ENCODE results near the gene SLC6A13. TPM values are rescaled to one million over a fixed set of nuclear protein-coding genes. Genes with fewer than 3 reads are reported as not detected.

Gene SLC6A13
- total RNA-seq, 1 experiment from 2014 or later: 0.37 TPM

DNA sequence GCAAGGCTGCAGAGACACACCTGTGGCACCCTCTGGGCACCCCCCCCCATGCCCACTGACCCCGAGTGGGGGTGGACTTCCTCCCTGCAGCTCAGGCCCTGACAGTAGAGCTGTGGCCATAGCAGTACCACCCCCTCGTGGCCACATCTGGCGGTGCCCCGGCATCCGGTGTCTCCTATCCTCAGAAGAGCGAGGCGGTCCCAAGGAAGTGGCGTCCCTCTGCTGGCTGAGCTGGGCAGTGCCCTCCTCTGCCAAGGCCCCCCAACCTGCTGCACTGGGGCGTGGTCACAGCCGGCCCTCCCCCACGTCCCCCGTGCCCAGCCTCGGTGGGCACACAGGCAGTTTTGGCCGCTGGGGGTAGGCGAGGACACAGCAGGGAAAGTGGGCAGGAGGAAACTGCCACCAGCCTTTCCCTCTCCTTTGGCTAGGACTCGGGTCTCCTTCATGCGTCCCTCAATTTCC, 42.7 kb downstream of the SLC6A13 start (continued):
- TF ChIP-seq HMGA2 (CRISPR knock-in tag; IDR thresholded peaks at IDR 0.05) (no peak), TEAD1 (CRISPR knock-in tag; IDR thresholded peaks at IDR 0.05) (0 out of 2 replicates have a peak, but pooled peaks have one; percentile 28), IRF2 (CRISPR knock-in tag; IDR thresholded peaks at IDR 0.05; ENCODE audit: borderline replicate concordance, low read depth) (no peak), NR1H2 (CRISPR knock-in tag; IDR thresholded peaks at IDR 0.05) (no peak), SP1 (CRISPR knock-in tag; conservative IDR thresholded peaks at IDR 0.05) (peak; percentile 64), NR3C1 (CRISPR knock-in tag; conservative IDR thresholded peaks at IDR 0.05; ENCODE audit: low read depth) (peak; percentile 82; the same call in 1 of the 2 replicates), KAT7 (CRISPR knock-in tag; IDR thresholded peaks at IDR 0.05; ENCODE audit: borderline replicate concordance) (no peak), ELF4 (CRISPR knock-in tag; IDR thresholded peaks at IDR 0.05; ENCODE audit: low read depth) (no peak), ZBTB21 (CRISPR knock-in tag; IDR thresholded peaks at IDR 0.05; ENCODE audit: borderline replicate concordance) (peak; percentile 53; the same call in 1 of the 2 replicates)
- TF ChIP-seq, protein P1, sequence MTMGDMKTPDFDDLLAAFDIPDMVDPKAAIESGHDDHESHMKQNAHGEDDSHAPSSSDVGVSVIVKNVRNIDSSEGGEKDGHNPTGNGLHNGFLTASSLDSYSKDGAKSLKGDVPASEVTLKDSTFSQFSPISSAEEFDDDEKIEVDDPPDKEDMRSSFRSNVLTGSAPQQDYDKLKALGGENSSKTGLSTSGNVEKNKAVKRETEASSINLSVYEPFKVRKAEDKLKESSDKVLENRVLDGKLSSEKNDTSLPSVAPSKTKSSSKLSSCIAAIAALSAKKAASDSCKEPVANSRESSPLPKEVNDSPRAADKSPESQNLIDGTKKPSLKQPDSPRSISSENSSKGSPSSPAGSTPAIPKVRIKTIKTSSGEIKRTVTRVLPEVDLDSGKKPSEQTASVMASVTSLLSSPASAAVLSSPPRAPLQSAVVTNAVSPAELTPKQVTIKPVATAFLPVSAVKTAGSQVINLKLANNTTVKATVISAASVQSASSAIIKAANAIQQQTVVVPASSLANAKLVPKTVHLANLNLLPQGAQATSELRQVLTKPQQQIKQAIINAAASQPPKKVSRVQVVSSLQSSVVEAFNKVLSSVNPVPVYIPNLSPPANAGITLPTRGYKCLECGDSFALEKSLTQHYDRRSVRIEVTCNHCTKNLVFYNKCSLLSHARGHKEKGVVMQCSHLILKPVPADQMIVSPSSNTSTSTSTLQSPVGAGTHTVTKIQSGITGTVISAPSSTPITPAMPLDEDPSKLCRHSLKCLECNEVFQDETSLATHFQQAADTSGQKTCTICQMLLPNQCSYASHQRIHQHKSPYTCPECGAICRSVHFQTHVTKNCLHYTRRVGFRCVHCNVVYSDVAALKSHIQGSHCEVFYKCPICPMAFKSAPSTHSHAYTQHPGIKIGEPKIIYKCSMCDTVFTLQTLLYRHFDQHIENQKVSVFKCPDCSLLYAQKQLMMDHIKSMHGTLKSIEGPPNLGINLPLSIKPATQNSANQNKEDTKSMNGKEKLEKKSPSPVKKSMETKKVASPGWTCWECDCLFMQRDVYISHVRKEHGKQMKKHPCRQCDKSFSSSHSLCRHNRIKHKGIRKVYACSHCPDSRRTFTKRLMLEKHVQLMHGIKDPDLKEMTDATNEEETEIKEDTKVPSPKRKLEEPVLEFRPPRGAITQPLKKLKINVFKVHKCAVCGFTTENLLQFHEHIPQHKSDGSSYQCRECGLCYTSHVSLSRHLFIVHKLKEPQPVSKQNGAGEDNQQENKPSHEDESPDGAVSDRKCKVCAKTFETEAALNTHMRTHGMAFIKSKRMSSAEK (CRISPR knock-in tag; IDR thresholded peaks at IDR 0.05; ENCODE audit: borderline replicate concordance): no peak
- TF ChIP-seq, protein P2, sequence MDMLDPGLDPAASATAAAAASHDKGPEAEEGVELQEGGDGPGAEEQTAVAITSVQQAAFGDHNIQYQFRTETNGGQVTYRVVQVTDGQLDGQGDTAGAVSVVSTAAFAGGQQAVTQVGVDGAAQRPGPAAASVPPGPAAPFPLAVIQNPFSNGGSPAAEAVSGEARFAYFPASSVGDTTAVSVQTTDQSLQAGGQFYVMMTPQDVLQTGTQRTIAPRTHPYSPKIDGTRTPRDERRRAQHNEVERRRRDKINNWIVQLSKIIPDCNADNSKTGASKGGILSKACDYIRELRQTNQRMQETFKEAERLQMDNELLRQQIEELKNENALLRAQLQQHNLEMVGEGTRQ (CRISPR knock-in tag; IDR thresholded peaks at IDR 0.05): no peak
- TF ChIP-seq, protein P3, sequence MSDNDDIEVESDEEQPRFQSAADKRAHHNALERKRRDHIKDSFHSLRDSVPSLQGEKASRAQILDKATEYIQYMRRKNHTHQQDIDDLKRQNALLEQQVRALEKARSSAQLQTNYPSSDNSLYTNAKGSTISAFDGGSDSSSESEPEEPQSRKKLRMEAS (CRISPR knock-in tag; IDR thresholded peaks at IDR 0.05): peak; percentile 58; the same call in 1 of the 2 replicates
- TF ChIP-seq, protein P4, sequence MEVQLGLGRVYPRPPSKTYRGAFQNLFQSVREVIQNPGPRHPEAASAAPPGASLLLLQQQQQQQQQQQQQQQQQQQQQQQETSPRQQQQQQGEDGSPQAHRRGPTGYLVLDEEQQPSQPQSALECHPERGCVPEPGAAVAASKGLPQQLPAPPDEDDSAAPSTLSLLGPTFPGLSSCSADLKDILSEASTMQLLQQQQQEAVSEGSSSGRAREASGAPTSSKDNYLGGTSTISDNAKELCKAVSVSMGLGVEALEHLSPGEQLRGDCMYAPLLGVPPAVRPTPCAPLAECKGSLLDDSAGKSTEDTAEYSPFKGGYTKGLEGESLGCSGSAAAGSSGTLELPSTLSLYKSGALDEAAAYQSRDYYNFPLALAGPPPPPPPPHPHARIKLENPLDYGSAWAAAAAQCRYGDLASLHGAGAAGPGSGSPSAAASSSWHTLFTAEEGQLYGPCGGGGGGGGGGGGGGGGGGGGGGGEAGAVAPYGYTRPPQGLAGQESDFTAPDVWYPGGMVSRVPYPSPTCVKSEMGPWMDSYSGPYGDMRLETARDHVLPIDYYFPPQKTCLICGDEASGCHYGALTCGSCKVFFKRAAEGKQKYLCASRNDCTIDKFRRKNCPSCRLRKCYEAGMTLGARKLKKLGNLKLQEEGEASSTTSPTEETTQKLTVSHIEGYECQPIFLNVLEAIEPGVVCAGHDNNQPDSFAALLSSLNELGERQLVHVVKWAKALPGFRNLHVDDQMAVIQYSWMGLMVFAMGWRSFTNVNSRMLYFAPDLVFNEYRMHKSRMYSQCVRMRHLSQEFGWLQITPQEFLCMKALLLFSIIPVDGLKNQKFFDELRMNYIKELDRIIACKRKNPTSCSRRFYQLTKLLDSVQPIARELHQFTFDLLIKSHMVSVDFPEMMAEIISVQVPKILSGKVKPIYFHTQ (CRISPR knock-in tag; IDR thresholded peaks at IDR 0.05): no peak
- TF ChIP-seq, protein P5, sequence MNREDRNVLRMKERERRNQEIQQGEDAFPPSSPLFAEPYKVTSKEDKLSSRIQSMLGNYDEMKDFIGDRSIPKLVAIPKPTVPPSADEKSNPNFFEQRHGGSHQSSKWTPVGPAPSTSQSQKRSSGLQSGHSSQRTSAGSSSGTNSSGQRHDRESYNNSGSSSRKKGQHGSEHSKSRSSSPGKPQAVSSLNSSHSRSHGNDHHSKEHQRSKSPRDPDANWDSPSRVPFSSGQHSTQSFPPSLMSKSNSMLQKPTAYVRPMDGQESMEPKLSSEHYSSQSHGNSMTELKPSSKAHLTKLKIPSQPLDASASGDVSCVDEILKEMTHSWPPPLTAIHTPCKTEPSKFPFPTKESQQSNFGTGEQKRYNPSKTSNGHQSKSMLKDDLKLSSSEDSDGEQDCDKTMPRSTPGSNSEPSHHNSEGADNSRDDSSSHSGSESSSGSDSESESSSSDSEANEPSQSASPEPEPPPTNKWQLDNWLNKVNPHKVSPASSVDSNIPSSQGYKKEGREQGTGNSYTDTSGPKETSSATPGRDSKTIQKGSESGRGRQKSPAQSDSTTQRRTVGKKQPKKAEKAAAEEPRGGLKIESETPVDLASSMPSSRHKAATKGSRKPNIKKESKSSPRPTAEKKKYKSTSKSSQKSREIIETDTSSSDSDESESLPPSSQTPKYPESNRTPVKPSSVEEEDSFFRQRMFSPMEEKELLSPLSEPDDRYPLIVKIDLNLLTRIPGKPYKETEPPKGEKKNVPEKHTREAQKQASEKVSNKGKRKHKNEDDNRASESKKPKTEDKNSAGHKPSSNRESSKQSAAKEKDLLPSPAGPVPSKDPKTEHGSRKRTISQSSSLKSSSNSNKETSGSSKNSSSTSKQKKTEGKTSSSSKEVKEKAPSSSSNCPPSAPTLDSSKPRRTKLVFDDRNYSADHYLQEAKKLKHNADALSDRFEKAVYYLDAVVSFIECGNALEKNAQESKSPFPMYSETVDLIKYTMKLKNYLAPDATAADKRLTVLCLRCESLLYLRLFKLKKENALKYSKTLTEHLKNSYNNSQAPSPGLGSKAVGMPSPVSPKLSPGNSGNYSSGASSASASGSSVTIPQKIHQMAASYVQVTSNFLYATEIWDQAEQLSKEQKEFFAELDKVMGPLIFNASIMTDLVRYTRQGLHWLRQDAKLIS (CRISPR knock-in tag; IDR thresholded peaks at IDR 0.05; ENCODE audit: borderline replicate concordance): no peak
- TF ChIP-seq, protein P6, sequence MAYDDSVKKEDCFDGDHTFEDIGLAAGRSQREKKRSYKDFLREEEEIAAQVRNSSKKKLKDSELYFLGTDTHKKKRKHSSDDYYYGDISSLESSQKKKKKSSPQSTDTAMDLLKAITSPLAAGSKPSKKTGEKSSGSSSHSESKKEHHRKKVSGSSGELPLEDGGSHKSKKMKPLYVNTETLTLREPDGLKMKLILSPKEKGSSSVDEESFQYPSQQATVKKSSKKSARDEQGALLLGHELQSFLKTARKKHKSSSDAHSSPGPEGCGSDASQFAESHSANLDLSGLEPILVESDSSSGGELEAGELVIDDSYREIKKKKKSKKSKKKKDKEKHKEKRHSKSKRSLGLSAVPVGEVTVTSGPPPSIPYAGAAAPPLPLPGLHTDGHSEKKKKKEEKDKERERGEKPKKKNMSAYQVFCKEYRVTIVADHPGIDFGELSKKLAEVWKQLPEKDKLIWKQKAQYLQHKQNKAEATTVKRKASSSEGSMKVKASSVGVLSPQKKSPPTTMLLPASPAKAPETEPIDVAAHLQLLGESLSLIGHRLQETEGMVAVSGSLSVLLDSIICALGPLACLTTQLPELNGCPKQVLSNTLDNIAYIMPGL (CRISPR knock-in tag; IDR thresholded peaks at IDR 0.05): peak; percentile 80
- TF ChIP-seq, protein P7, sequence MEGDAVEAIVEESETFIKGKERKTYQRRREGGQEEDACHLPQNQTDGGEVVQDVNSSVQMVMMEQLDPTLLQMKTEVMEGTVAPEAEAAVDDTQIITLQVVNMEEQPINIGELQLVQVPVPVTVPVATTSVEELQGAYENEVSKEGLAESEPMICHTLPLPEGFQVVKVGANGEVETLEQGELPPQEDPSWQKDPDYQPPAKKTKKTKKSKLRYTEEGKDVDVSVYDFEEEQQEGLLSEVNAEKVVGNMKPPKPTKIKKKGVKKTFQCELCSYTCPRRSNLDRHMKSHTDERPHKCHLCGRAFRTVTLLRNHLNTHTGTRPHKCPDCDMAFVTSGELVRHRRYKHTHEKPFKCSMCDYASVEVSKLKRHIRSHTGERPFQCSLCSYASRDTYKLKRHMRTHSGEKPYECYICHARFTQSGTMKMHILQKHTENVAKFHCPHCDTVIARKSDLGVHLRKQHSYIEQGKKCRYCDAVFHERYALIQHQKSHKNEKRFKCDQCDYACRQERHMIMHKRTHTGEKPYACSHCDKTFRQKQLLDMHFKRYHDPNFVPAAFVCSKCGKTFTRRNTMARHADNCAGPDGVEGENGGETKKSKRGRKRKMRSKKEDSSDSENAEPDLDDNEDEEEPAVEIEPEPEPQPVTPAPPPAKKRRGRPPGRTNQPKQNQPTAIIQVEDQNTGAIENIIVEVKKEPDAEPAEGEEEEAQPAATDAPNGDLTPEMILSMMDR (IDR thresholded peaks at IDR 0.05): peak; percentile 86
- TF ChIP-seq, protein P8, sequence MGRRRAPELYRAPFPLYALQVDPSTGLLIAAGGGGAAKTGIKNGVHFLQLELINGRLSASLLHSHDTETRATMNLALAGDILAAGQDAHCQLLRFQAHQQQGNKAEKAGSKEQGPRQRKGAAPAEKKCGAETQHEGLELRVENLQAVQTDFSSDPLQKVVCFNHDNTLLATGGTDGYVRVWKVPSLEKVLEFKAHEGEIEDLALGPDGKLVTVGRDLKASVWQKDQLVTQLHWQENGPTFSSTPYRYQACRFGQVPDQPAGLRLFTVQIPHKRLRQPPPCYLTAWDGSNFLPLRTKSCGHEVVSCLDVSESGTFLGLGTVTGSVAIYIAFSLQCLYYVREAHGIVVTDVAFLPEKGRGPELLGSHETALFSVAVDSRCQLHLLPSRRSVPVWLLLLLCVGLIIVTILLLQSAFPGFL (CRISPR knock-in tag; IDR thresholded peaks at IDR 0.05; ENCODE audit: borderline replicate concordance): no peak

All from WTC11 (cell line).